PC-3 (cell line): Measurements from ENCODE around the gene KCNQ1.

Experiments
- CTCF ChIP-seq: fragments of 300-600 bp; sonication (generic); conservative IDR thresholded peaks from 2 replicates; pipeline ENCODE4 v1.5.1; 2017; ENCODE audit warnings: antibody characterized with exemption, low read depth, mild to moderate bottlenecking, low read length
- EZH2 ChIP-seq: fragments of 300-600 bp; sonication (generic); IDR thresholded peaks from one replicate; pipeline ENCODE4 v1.6.1; 2017; ENCODE audit warnings: antibody characterized with exemption, mild to moderate bottlenecking, low read length; ENCODE audit not compliant: unreplicated experiment
- EZH2phosphoT487 ChIP-seq: fragments of 300-600 bp; sonication (generic); IDR thresholded peaks from 2 replicates; pipeline ENCODE4 v1.6.1; 2018; ENCODE audit warnings: mild to moderate bottlenecking, antibody characterized with exemption, low read length, borderline replicate concordance

- TF ChIP-seq CTCF (peak; percentile 44), EZH2 (no peak), EZH2phosphoT487 (no peak)
Measured at GRCh38 chr11:2892967-2893528, 448.2 kb downstream of the KCNQ1 start.
